GM19035 (cell line): ENCODE measurements around the gene NTRK2.
"Not testable (repeated sequence)": the region's sequence is repeated elsewhere in the genome, so short reads cannot be mapped to it uniquely, and the experiment has no call there.

Source experiments
- ATAC-seq: cut with Tn5 transposase; IDR thresholded peaks from one replicate; pipeline ENCODE4 v1.9.1; 2021; ENCODE audit not compliant: unreplicated experiment

NTRK2 gene

DNA sequence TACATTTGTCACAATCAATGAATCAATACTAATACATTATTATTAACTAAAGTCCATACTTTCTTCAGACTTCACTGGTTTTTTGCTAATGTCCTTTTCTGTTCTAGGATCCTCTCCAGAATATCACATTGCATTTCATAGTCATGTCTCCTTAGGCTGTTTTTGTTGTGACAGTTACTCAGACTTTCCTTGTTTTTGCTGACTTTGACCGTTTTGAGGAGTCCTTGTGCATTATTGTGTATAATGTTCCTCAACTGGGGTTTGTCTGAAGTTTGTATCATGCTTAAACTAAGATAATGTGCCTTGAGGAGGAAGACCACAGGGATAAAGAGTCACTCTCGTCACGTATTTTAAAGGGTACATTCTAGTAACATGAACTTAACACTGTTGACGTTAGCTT, 376.9 kb downstream of the NTRK2 start:
- no peak for ATAC-seq

DNA sequence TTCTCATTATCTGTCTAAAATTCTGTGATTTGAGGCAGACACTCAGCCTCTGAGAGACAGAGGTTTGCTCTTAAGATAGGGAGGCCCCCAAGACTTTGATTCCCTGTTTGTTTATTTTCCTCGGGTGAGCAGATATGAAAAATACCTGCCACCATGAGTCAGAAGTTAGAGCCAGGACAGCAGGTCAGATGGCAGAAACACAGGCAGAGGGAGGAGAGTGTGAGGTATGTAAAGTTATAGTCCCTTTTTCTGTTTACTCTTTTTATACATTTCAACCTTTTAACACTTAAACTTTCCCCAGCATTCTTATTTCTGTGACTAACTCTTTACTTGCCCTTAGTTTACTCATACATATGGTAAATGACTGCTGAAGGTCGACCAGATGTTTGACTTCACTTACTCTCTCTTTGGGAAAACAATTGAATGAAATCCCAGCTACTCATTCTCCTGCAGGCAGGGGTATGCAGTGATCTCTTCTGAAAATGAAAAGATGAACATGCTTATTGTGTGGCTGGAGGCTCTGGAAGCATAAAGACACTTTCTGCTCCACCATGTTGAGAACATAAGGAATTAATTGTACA, 383.8 kb downstream of the NTRK2 start:
- no peak for ATAC-seq

DNA sequence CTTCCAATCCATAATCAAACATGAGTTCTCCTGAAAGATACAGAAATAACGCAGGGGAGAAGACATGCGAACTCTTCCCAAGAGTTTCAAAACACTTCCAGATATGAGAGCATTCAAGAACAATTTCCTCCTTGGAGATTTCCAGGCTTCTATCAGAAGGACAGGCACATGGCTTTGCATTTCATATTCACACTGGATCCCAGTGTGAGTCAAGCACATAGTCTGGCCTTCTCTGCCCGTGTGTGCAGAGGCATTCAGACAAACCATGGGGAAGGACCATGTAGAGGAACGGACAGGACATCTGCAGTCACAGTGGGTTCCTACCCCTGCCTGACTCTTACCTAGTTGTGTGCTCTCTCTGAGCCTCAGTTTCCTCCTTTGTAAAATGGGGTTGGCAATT, 384.5 kb downstream of the NTRK2 start:
- ATAC-seq: no peak

- ATAC-seq: peak; percentile 45
These were observed 386.1 kb downstream of the NTRK2 start for GRCh38 chr9:85055506-85056202.

DNA sequence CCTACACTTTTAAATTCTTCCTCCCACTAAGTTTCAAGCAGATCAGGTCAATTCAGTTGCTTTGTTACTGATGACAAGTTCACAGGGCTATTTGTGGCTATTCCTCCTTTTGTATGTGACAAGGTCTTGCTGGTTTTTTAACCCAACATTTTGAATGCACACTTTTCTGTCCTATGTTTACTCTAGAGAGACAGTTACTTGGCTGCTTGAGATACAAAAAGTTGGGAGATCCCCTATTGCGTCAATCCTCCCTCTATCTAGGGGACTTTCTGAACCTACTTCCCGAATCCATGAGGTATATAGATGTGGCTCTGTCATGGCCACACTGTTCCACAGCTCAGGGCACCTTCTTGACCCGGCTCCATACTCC, 386.7 kb downstream of the NTRK2 start:
- peak; percentile 70 for ATAC-seq

- ATAC-seq: no peak
These were observed 392.4 kb downstream of the NTRK2 start for GRCh38 chr9:85061969-85062368.

- ATAC-seq: no peak
These were observed 393.0 kb downstream of the NTRK2 start for GRCh38 chr9:85062385-85063022.

GRCh38 chr9:85064811-85065371, 395.4 kb downstream of the NTRK2 start:
- ATAC-seq: no peak

DNA sequence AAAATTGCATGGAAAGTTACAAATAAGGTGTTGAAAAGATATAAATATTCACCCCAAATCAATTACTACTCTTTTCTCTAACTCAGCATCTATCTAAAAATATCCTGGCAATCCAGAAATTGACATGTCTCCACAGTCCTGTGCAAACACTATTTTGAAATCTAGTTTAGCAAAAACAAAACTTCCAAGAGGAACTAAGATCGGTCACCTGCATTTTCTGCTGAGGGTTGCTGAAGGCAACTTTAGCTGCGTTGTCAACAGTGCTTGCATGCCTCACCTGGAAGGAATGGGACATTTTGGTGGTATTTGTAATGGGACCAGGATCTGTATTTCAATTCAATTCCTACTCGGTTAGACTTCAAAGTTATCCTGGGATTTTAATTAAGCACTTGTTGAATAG, 398.3 kb downstream of the NTRK2 start:
- no peak for ATAC-seq

DNA sequence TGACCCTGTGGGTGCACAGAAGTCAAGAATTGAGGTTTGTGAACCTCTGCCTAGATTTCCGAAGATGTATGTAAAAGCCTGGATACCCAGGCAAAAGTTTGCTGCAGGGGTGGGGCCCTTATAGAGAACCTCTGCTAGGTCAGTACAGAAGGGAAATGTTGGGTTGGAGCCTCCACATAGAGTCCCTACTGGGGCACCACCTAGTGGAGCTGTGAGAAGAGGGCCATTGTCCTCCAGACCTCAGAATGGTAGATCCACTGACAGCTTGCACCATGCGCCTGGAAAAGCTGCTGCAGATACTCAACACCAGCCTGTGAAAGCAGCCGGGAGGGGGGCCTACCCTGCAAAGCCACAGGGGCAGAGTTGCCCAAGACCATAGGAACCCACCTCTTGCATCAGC, 399.9 kb downstream of the NTRK2 start:
- not testable (repeated sequence) for ATAC-seq
